HepG2 (cell line): Measurements from ENCODE around the gene PPP1CA. TPM values are rescaled to one million over a fixed set of nuclear protein-coding genes. Genes with fewer than 3 reads are reported as not detected.

Experiments
- ARID2 ChIP-seq: sonication (generic); formaldehyde crosslinking; IDR thresholded peaks from 2 replicates; pipeline ENCODE4 v1.8.1; 2022; ENCODE audit warnings: mild to moderate bottlenecking, missing genetic modification reagents, borderline replicate concordance
- ASH2L ChIP-seq: fragments of 300-600, 200-600 bp; sonication (generic); IDR thresholded peaks from 2 replicates; pipeline ENCODE4 v1.7.0; 2017; ENCODE audit warnings: low read depth, mild to moderate bottlenecking, moderate library complexity, mixed read lengths, low read length; ENCODE audit not compliant: insufficient read length
- CHD2 ChIP-seq: IDR thresholded peaks from 2 replicates; pipeline ENCODE4 v1.6.1; 2011; ENCODE audit warnings: low read depth, low read length, improper control_type of control experiment
- GPN1 ChIP-seq: sonication (generic); formaldehyde crosslinking; IDR thresholded peaks from 2 replicates; pipeline ENCODE4 v1.5.1; 2020; ENCODE audit warnings: missing genetic modification reagents, borderline replicate concordance
- KLF9 ChIP-seq: IDR thresholded peaks from 2 replicates; pipeline ENCODE4 v1.6.1; 2016; ENCODE audit warnings: low read depth
- PAX8 ChIP-seq: sonication (generic); formaldehyde crosslinking; IDR thresholded peaks from 2 replicates; pipeline ENCODE4 v1.8.0; 2022; ENCODE audit warnings: mild to moderate bottlenecking, missing genetic modification reagents, borderline replicate concordance
- PHF20 ChIP-seq: sonication (generic); formaldehyde crosslinking; IDR thresholded peaks from 2 replicates; pipeline ENCODE4 v1.5.0; 2020; ENCODE audit warnings: mild to moderate bottlenecking, missing genetic modification reagents
- PRDM10 ChIP-seq: sonication (generic); formaldehyde crosslinking; IDR thresholded peaks from 2 replicates; pipeline ENCODE4 v1.4.0; 2020; ENCODE audit warnings: low read depth, missing genetic modification reagents
- RAD21 ChIP-seq: fragments of 450-650 bp; formaldehyde crosslinking; IDR thresholded peaks from 2 replicates; pipeline ENCODE4 v1.5.0; 2020; ENCODE audit warnings: mild to moderate bottlenecking
- ZNF20 ChIP-seq: sonication (generic); formaldehyde crosslinking; IDR thresholded peaks from 2 replicates; pipeline ENCODE4 v1.4.0; 2020; ENCODE audit warnings: mild to moderate bottlenecking, moderate library complexity, missing genetic modification reagents
- ZSCAN25 ChIP-seq: sonication (generic); formaldehyde crosslinking; IDR thresholded peaks from 2 replicates; pipeline ENCODE4 v1.8.0; 2022; ENCODE audit warnings: mild to moderate bottlenecking, missing genetic modification reagents
- polyA plus RNA-seq, 8 experiments: library from polyadenylated mRNA; depleted of rRNA in 3 of 8; stranded (reverse) in 7 of 8; unstranded in 1 of 8; fragments of >200 nt; fragmentation: Illumina TruSeq in 4 of 8; extraction: Trizol in 4 of 8; gene quantifications; 2 replicates each; pipeline versions ENCODE4 v1.2.1 to v1.2.3, GENCODE V29; 2011 to 2016; ENCODE audit warnings: low read depth in 4 of 8, missing spikeins in 1 of 8, mixed read lengths in 1 of 8; ENCODE audit not compliant: insufficient read depth in 1 of 8
- total RNA-seq, 5 experiments: library from RNA; depleted of rRNA; stranded (reverse); fragments of >200 nt; fragmentation: Illumina TruSeq; extraction: Trizol; gene quantifications; 2 replicates each; pipeline ENCODE4 v1.2.3, GENCODE V29; 2016; ENCODE audit warnings: low read depth in 1 of 5
- TF ChIP-seq, protein P1 (sequence below): sonication (generic); formaldehyde crosslinking; IDR thresholded peaks from 2 replicates; pipeline ENCODE4 v1.5.1; 2020; ENCODE audit warnings: mild to moderate bottlenecking, missing genetic modification reagents
- TF ChIP-seq, protein P2 (sequence below): IDR thresholded peaks from 2 replicates; pipeline ENCODE4 v1.6.1; 2016; ENCODE audit warnings: mild to moderate bottlenecking
- TF ChIP-seq, protein P3 (sequence below): sonication (generic); formaldehyde crosslinking; IDR thresholded peaks from 2 replicates; pipeline ENCODE4 v1.5.1; 2020; ENCODE audit warnings: mild to moderate bottlenecking, missing genetic modification reagents, moderate library complexity
- TF ChIP-seq, protein P4 (sequence below): conservative IDR thresholded peaks from 2 replicates; pipeline ENCODE4 v1.6.1; 2018; ENCODE audit warnings: missing genetic modification reagents

The PPP1CA gene
- total and polyA plus RNA-seq, 2 of the 13 experiments (the other 11 are each of a cell fraction or from before 2014, with no cell fraction given): 149 to 170 TPM

- TF ChIP-seq ARID2 (0 out of 2 replicates have a peak, but pooled peaks have one; percentile 47), GPN1 (no peak), CHD2 (peak; percentile 33; the same call in 1 of the 2 replicates), PAX8 (CRISPR knock-in tag) (0 out of 2 replicates have a peak, but pooled peaks have one; percentile 12), RAD21 (CRISPR knock-in tag) (no peak), PRDM10 (no peak), ZSCAN25 (CRISPR knock-in tag) (no peak), ZNF20 (no peak), PHF20 (CRISPR knock-in tag) (no peak), ASH2L (no peak), KLF9 (CRISPR knock-in tag) (no peak)
- TF ChIP-seq, protein P1, sequence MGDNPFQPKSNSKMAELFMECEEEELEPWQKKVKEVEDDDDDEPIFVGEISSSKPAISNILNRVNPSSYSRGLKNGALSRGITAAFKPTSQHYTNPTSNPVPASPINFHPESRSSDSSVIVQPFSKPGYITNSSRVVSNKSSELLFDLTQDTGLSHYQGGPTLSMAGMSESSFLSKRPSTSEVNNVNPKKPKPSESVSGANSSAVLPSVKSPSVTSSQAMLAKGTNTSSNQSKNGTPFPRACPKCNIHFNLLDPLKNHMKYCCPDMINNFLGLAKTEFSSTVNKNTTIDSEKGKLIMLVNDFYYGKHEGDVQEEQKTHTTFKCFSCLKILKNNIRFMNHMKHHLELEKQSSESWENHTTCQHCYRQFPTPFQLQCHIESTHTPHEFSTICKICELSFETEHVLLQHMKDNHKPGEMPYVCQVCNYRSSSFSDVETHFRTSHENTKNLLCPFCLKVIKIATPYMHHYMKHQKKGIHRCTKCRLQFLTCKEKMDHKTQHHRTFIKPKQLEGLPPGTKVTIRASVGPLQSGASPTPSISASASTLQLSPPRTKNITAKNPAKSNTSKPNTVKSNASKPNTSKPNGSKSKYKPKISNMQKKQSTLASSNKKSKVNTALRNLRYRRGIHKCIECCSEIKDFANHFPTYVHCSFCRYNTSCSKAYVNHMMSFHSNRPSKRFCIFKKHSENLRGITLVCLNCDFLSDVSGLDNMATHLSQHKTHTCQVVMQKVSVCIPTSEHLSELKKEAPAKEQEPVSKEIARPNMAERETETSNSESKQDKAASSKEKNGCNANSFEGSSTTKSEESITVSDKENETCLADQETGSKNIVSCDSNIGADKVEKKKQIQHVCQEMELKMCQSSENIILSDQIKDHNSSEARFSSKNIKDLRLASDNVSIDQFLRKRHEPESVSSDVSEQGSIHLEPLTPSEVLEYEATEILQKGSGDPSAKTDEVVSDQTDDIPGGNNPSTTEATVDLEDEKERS: no peak
- TF ChIP-seq, protein P2, sequence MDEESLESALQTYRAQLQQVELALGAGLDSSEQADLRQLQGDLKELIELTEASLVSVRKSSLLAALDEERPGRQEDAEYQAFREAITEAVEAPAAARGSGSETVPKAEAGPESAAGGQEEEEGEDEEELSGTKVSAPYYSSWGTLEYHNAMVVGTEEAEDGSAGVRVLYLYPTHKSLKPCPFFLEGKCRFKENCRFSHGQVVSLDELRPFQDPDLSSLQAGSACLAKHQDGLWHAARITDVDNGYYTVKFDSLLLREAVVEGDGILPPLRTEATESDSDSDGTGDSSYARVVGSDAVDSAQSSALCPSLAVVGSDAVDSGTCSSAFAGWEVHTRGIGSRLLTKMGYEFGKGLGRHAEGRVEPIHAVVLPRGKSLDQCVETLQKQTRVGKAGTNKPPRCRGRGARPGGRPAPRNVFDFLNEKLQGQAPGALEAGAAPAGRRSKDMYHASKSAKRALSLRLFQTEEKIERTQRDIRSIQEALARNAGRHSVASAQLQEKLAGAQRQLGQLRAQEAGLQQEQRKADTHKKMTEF: 0 out of 2 replicates have a peak, but pooled peaks have one; percentile 34
- TF ChIP-seq, protein P3, sequence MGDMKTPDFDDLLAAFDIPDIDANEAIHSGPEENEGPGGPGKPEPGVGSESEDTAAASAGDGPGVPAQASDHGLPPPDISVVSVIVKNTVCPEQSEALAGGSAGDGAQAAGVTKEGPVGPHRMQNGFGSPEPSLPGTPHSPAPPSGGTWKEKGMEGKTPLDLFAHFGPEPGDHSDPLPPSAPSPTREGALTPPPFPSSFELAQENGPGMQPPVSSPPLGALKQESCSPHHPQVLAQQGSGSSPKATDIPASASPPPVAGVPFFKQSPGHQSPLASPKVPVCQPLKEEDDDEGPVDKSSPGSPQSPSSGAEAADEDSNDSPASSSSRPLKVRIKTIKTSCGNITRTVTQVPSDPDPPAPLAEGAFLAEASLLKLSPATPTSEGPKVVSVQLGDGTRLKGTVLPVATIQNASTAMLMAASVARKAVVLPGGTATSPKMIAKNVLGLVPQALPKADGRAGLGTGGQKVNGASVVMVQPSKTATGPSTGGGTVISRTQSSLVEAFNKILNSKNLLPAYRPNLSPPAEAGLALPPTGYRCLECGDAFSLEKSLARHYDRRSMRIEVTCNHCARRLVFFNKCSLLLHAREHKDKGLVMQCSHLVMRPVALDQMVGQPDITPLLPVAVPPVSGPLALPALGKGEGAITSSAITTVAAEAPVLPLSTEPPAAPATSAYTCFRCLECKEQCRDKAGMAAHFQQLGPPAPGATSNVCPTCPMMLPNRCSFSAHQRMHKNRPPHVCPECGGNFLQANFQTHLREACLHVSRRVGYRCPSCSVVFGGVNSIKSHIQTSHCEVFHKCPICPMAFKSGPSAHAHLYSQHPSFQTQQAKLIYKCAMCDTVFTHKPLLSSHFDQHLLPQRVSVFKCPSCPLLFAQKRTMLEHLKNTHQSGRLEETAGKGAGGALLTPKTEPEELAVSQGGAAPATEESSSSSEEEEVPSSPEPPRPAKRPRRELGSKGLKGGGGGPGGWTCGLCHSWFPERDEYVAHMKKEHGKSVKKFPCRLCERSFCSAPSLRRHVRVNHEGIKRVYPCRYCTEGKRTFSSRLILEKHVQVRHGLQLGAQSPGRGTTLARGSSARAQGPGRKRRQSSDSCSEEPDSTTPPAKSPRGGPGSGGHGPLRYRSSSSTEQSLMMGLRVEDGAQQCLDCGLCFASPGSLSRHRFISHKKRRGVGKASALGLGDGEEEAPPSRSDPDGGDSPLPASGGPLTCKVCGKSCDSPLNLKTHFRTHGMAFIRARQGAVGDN (CRISPR knock-in tag): no peak; the same call in 1 of the 2 replicates
- TF ChIP-seq, protein P4, sequence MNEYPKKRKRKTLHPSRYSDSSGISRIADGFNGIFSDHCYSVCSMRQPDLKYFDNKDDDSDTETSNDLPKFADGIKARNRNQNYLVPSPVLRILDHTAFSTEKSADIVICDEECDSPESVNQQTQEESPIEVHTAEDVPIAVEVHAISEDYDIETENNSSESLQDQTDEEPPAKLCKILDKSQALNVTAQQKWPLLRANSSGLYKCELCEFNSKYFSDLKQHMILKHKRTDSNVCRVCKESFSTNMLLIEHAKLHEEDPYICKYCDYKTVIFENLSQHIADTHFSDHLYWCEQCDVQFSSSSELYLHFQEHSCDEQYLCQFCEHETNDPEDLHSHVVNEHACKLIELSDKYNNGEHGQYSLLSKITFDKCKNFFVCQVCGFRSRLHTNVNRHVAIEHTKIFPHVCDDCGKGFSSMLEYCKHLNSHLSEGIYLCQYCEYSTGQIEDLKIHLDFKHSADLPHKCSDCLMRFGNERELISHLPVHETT (CRISPR knock-in tag): no peak
These were observed 640 bp downstream of the PPP1CA start (continued) for GRCh38 chr11:67400942-67401494.
